ENCODE results near the gene CCNB1IP1.
"Not testable (repeated sequence)": the region's sequence is repeated elsewhere in the genome, so short reads cannot be mapped to it uniquely, and the experiment has no call there.

Gene CCNB1IP1

DNA sequence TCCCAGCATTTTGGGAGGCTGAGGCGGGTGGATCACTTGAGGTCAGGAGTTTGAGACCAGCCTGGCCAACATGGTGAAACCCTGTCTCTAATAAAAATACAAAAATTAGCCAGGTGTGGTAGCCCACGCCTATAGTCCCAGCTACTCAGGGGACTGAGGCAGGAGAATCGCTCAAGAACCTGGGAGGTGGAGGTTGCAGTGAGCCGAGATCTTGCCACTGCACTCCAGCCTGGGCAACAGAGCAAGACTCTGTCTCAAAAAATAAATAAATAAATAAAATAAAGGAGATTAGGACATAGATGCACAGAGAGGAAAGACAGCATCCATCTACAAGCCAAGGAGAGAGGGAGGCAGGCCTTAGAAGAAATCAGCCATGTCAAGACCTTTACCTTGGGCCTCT, 8.0 kb upstream of the CCNB1IP1 start:
- not testable (repeated sequence) for H3K9me3 ChIP-seq (replicated peaks in 1 of 2; ENCODE audit: control insufficient read depth in 2 of 2, insufficient read depth in 1 of 2, low read depth in 1 of 2, low read length in 2 of 2); H3K27ac ChIP-seq (replicated peaks; ENCODE audit: low read length); H3K79me1 ChIP-seq (ENCODE audit: low read depth, low read length)

DNA sequence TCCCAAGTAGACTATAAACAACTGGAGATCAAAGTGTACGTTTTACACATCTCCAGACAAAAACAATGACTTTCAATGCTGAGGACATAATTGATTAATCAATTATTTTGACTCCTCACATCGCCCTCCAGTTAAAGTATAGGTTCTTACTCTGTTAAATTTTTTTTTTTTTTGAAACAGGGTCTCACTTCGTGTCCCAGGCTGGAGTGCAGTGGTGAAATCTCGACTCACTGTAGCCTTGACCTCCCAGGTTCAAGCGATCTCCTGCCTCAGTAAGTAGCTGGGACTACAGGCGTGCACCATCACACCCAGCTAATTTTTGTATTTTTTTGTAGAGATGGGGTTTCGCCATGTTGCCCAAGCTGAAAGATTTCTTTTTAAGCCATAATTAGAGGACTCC, 938 bp upstream of the CCNB1IP1 start:
- Histone ChIP-seq H2BK120ac (ENCODE audit: low read depth, low read length) (no peak overlapping the region), H3K4me1 (ENCODE audit: control insufficient read depth in 2 of 2, insufficient read depth in 1 of 2, low read depth in 1 of 2, low read length in 2 of 2) (peaks cover 2 to 3% of the 10 kb centered on the region in 2 donors), H3K27me3 (ENCODE audit: control insufficient read depth in 3 of 3, insufficient read depth in 3 of 3, low read depth in 1 of 3, low read length in 3 of 3) (peaks cover 0 to 4% (median 0%) of the 10 kb centered on the region in 3 experiments), H4K91ac (ENCODE audit: low read depth, low read length, poor library complexity) (no peak overlapping the region), H3K27ac (replicated peaks; ENCODE audit: low read length) (no peak overlapping the region), H3K18ac (ENCODE audit: low read length) (no peak overlapping the region), H3K79me1 (ENCODE audit: low read depth, low read length) (no peaks in the 10 kb centered on the region), H2AFZ (ENCODE audit: low read length) (no peak overlapping the region), H3K4ac (ENCODE audit: low read length) (no peak overlapping the region), H3K4me3 (ENCODE audit: low read length in 2 of 2) (no peak overlapping the region), H2AK5ac (ENCODE audit: low read depth, low read length) (no peak overlapping the region), H2BK5ac (ENCODE audit: low read length) (no peak overlapping the region), H3K36me3 (replicated peaks in 1 of 2; ENCODE audit: control insufficient read depth in 2 of 2, insufficient read depth in 2 of 2, low read length in 2 of 2) (peaks cover 3 to 20% of the 10 kb centered on the region in 2 donors), H2BK12ac (ENCODE audit: low read length) (no peak overlapping the region), H4K8ac (ENCODE audit: low read depth, low read length) (no peak overlapping the region), H3K9me3 (replicated peaks in 1 of 2; ENCODE audit: control insufficient read depth in 2 of 2, insufficient read depth in 1 of 2, low read depth in 1 of 2, low read length in 2 of 2) (no peaks in the 10 kb centered on the region), H3K9ac (ENCODE audit: low read depth, low read length, poor library complexity) (no peak overlapping the region), H3K23ac (ENCODE audit: low read depth, low read length, poor library complexity) (no peak overlapping the region), H3K14ac (ENCODE audit: low read length) (no peak overlapping the region), H3K4me2 (ENCODE audit: insufficient read depth, low read length, poor library complexity, severe bottlenecking) (no peak overlapping the region), H2BK15ac (ENCODE audit: low read length) (no peak overlapping the region)
- no peak for DNase-seq (ENCODE audit: low spot score)
- no CpG with 5 or more reads among the region's 7 CpGs for WGBS, 2 donors (ENCODE audit: extremely low coverage in 2 of 2, insufficient read length in 2 of 2, insufficient replicate concordance in 1 of 2)

More for the DNA sequence above, 8.0 kb upstream of the CCNB1IP1 start:
- not testable (repeated sequence) for H3K14ac ChIP-seq (ENCODE audit: low read length); H2BK120ac ChIP-seq (ENCODE audit: low read depth, low read length); H3K4me2 ChIP-seq (ENCODE audit: insufficient read depth, low read length, poor library complexity, severe bottlenecking); H2AFZ ChIP-seq (ENCODE audit: low read length); H3K4ac ChIP-seq (ENCODE audit: low read length); H3K18ac ChIP-seq (ENCODE audit: low read length); H3K27me3 ChIP-seq (ENCODE audit: control insufficient read depth in 3 of 3, insufficient read depth in 3 of 3, low read depth in 1 of 3, low read length in 3 of 3); H2AK5ac ChIP-seq (ENCODE audit: low read depth, low read length); H2BK12ac ChIP-seq (ENCODE audit: low read length); H2BK5ac ChIP-seq (ENCODE audit: low read length); H4K91ac ChIP-seq (ENCODE audit: low read depth, low read length, poor library complexity); H3K4me1 ChIP-seq (ENCODE audit: control insufficient read depth in 2 of 2, insufficient read depth in 1 of 2, low read depth in 1 of 2, low read length in 2 of 2); H3K23ac ChIP-seq (ENCODE audit: low read depth, low read length, poor library complexity); DNase-seq (ENCODE audit: low spot score); H4K8ac ChIP-seq (ENCODE audit: low read depth, low read length); H2BK15ac ChIP-seq (ENCODE audit: low read length); H3K9ac ChIP-seq (ENCODE audit: low read depth, low read length, poor library complexity); H3K4me3 ChIP-seq (ENCODE audit: low read length in 2 of 2)
- WGBS, 2 donors (ENCODE audit: extremely low coverage in 2 of 2, insufficient read length in 2 of 2, insufficient replicate concordance in 1 of 2), result no CpG with 5 or more reads among the region's 4 CpGs
- peaks cover 9 to 15% of the 10 kb centered on the region in 2 donors for H3K36me3 ChIP-seq (replicated peaks in 1 of 2; ENCODE audit: control insufficient read depth in 2 of 2, insufficient read depth in 2 of 2, low read length in 2 of 2)

DNA sequence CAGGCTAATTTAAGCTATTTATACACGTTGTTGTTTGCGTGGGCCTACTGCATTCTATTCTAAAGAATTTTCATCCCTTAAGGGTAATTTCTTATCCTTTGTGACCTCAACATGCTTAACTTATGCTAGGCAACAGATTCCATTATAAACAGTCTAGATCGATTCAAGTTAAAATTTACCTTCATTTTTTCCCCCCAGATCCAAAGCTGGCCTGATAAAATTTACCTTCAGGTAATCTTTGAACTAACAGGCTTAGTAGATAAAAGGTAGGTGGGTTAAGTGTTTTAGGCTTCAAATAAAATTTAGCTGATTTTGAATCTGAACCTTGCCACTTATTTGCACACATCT, 389 bp upstream of the CCNB1IP1 start:
- Histone ChIP-seq H2BK12ac (ENCODE audit: low read length) (no peak overlapping the region), H3K27me3 (ENCODE audit: control insufficient read depth in 3 of 3, insufficient read depth in 3 of 3, low read depth in 1 of 3, low read length in 3 of 3) (peaks cover 0 to 4% (median 0%) of the 10 kb centered on the region in 3 experiments), H2BK120ac (ENCODE audit: low read depth, low read length) (no peak overlapping the region), H3K36me3 (replicated peaks in 1 of 2; ENCODE audit: control insufficient read depth in 2 of 2, insufficient read depth in 2 of 2, low read length in 2 of 2) (peaks cover 6 to 25% of the 10 kb centered on the region in 2 donors), H3K79me1 (ENCODE audit: low read depth, low read length) (no peaks in the 10 kb centered on the region), H2BK5ac (ENCODE audit: low read length) (no peak overlapping the region), H3K9me3 (replicated peaks in 1 of 2; ENCODE audit: control insufficient read depth in 2 of 2, insufficient read depth in 1 of 2, low read depth in 1 of 2, low read length in 2 of 2) (no peaks in the 10 kb centered on the region), H3K27ac (replicated peaks; ENCODE audit: low read length) (no peak overlapping the region), H2AFZ (ENCODE audit: low read length) (peak overlapping the region; percentile 78), H3K4me2 (ENCODE audit: insufficient read depth, low read length, poor library complexity, severe bottlenecking) (no peak overlapping the region), H3K4ac (ENCODE audit: low read length) (no peak overlapping the region), H3K9ac (ENCODE audit: low read depth, low read length, poor library complexity) (no peak overlapping the region), H3K18ac (ENCODE audit: low read length) (no peak overlapping the region), H3K14ac (ENCODE audit: low read length) (no peak overlapping the region), H3K4me3 (ENCODE audit: low read length in 2 of 2) (peak overlapping the region in 1 of 2 donors; percentile 69), H3K4me1 (ENCODE audit: control insufficient read depth in 2 of 2, insufficient read depth in 1 of 2, low read depth in 1 of 2, low read length in 2 of 2) (peaks cover 2 to 3% of the 10 kb centered on the region in 2 donors), H3K23ac (ENCODE audit: low read depth, low read length, poor library complexity) (no peak overlapping the region), H4K8ac (ENCODE audit: low read depth, low read length) (no peak overlapping the region), H4K91ac (ENCODE audit: low read depth, low read length, poor library complexity) (no peak overlapping the region), H2BK15ac (ENCODE audit: low read length) (no peak overlapping the region), H2AK5ac (ENCODE audit: low read depth, low read length) (no peak overlapping the region)
- DNase-seq (ENCODE audit: low spot score), result no peak
- no CpG with 5 or more reads among the region's 3 CpGs for WGBS, 2 donors (ENCODE audit: extremely low coverage in 2 of 2, insufficient read length in 2 of 2, insufficient replicate concordance in 1 of 2)

DNA sequence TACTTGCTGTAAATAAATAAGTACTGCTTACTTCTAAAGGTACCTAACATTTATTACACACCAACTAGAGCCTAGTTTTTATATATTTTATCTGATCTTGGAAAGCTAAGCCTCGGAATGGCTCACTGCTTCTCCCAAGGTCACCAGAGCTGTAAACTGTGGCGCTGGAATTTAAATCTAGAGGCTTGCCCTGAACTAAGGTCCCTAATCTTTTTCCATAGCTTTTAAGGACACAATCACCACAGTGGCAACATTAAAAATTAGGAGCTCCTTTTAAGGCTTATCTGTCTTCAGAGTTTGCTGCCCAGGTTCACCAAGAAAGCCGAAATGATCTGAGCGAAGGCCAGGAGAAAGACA, 670 bp downstream of the CCNB1IP1 start:
- H3K27ac ChIP-seq (replicated peaks; ENCODE audit: low read length), result no peak overlapping the region
- H3K4ac ChIP-seq (ENCODE audit: low read length), result no peak overlapping the region
- H3K4me1 ChIP-seq (ENCODE audit: control insufficient read depth in 2 of 2, insufficient read depth in 1 of 2, low read depth in 1 of 2, low read length in 2 of 2), result peaks cover 2 to 3% of the 10 kb centered on the region in 2 donors
- H2AFZ ChIP-seq (ENCODE audit: low read length), result peak overlapping the region; percentile 78
- H2AK5ac ChIP-seq (ENCODE audit: low read depth, low read length), result no peak overlapping the region
- no peak overlapping the region for H4K8ac ChIP-seq (ENCODE audit: low read depth, low read length)
- WGBS, 2 donors (ENCODE audit: extremely low coverage in 2 of 2, insufficient read length in 2 of 2, insufficient replicate concordance in 1 of 2), result no CpG with 5 or more reads among the region's 4 CpGs
- H3K79me1 ChIP-seq (ENCODE audit: low read depth, low read length), result no peaks in the 10 kb centered on the region
- H4K91ac ChIP-seq (ENCODE audit: low read depth, low read length, poor library complexity), result no peak overlapping the region
- H3K9me3 ChIP-seq (replicated peaks in 1 of 2; ENCODE audit: control insufficient read depth in 2 of 2, insufficient read depth in 1 of 2, low read depth in 1 of 2, low read length in 2 of 2), result no peaks in the 10 kb centered on the region
- no peak overlapping the region for H3K9ac ChIP-seq (ENCODE audit: low read depth, low read length, poor library complexity)
- H3K23ac ChIP-seq (ENCODE audit: low read depth, low read length, poor library complexity), result no peak overlapping the region
- no peak overlapping the region for H2BK5ac ChIP-seq (ENCODE audit: low read length)
- H3K4me3 ChIP-seq (ENCODE audit: low read length in 2 of 2), result peak overlapping the region; percentile 69 to 82
- H3K18ac ChIP-seq (ENCODE audit: low read length), result no peak overlapping the region
- peaks cover 6 to 36% of the 10 kb centered on the region in 2 donors for H3K36me3 ChIP-seq (replicated peaks in 1 of 2; ENCODE audit: control insufficient read depth in 2 of 2, insufficient read depth in 2 of 2, low read length in 2 of 2)
- no peak overlapping the region for H2BK15ac ChIP-seq (ENCODE audit: low read length)
- H3K27me3 ChIP-seq (ENCODE audit: control insufficient read depth in 3 of 3, insufficient read depth in 3 of 3, low read depth in 1 of 3, low read length in 3 of 3), result no peaks in the 10 kb centered on the region
- H3K4me2 ChIP-seq (ENCODE audit: insufficient read depth, low read length, poor library complexity, severe bottlenecking), result peak overlapping the region; percentile 45
- no peak overlapping the region for H2BK12ac ChIP-seq (ENCODE audit: low read length)
- H3K14ac ChIP-seq (ENCODE audit: low read length), result no peak overlapping the region
- no peak for DNase-seq (ENCODE audit: low spot score)
- H2BK120ac ChIP-seq (ENCODE audit: low read depth, low read length), result no peak overlapping the region

All from neuronal stem cell (in vitro differentiated cells).